Tibial nerve (tissue), 4 donors: ENCODE measurements around the gene TWNK. TPM values are rescaled to one million over a fixed set of nuclear protein-coding genes. Genes with fewer than 3 reads are reported as not detected.
A peak's percentile ranks its signal among the peaks of the same experiment; 100 is the strongest.

Source experiments
- DNase-seq, 2 donors: peaks; one replicate each; pipeline ENCODE4 v3.0.0-alpha.2; 2019; ENCODE audit warnings: low spot score in 2 of 2
- H3K27ac ChIP-seq, 4 donors: fragments of 200-600 bp; sonication (generic) in 3 of 4; one replicate each; pipeline ENCODE4 v1.5.1; 2017 to 2019; ENCODE audit warnings: mild to moderate bottlenecking in 1 of 4
- H3K27me3 ChIP-seq, 2 donors: fragments of 200-600 bp; sonication (generic) in 1 of 2; one replicate each; pipeline versions ENCODE4 v1.5.1 to v1.6.0; 2017 to 2019
- H3K36me3 ChIP-seq, 3 donors: fragments of 200-600 bp; sonication (generic); one replicate each; pipeline ENCODE4 v1.5.1; 2018 to 2019
- H3K4me1 ChIP-seq, 4 donors: fragments of 200-600 bp; sonication (generic) in 3 of 4; one replicate each; pipeline ENCODE4 v1.5.1; 2017 to 2019
- H3K4me3 ChIP-seq, 4 donors: fragments of 200-600 bp; sonication (generic) in 3 of 4; one replicate each; pipeline ENCODE4 v1.5.1; 2017 to 2019; ENCODE audit warnings: mild to moderate bottlenecking in 1 of 4, moderate library complexity in 1 of 4
- H3K9me3 ChIP-seq, 4 donors: fragments of 200-600 bp; sonication (generic) in 3 of 4; one replicate each; pipeline ENCODE4 v1.5.1; 2017 to 2019
- EP300 ChIP-seq, 2 donors: sonication (generic); formaldehyde crosslinking; IDR thresholded peaks; one replicate each; pipeline ENCODE4 v1.6.1; 2017; ENCODE audit warnings: antibody characterized with exemption in 2 of 2, mild to moderate bottlenecking in 1 of 2
- POLR2A ChIP-seq, 2 donors: fragments of 450-650 bp; IDR thresholded peaks; one replicate each; pipeline ENCODE4 v1.6.1; 2017; ENCODE audit warnings: antibody characterized with exemption in 2 of 2, mild to moderate bottlenecking in 2 of 2, moderate library complexity in 2 of 2
- WGBS, 2 donors: methylation state at CpG; one replicate each; pipeline ENCODE4 v1.1.5; 2018; 5-methylcytosine and 5-hydroxymethylcytosine counted together
- total RNA-seq, 4 donors: library from RNA; depleted of rRNA; stranded (reverse); fragments of >200 nt; gene quantifications; one replicate each; pipeline ENCODE4 v1.1.0, GENCODE V29; 2016
- TF ChIP-seq, protein P1 (sequence below), 5 experiments: fragments of 200-600 bp in 3 of 5; fragments of 450-650 bp in 2 of 5; sonication (generic) in 3 of 5; IDR thresholded peaks; one replicate each; pipeline ENCODE4 v1.5.1; 2016 to 2019; ENCODE audit warnings: antibody characterized with exemption in 5 of 5, mild to moderate bottlenecking in 3 of 5, moderate library complexity in 2 of 5

TWNK gene
- total RNA-seq, 4 donors from 2014 or later = 5.0 to 11.4 (median 6.6) TPM

GRCh38 chr10:101038484-101038883, 51.1 kb downstream of the TWNK start:
- H3K9me3 ChIP-seq = no peaks in the 10 kb centered on the region
- H3K4me3 ChIP-seq = no peak overlapping the region
- DNase-seq = no peak
- WGBS, 2 donors = 34 to 54% methylated on average over 5 of the region's 5 CpGs
- TF ChIP-seq POLR2A (IDR thresholded peaks at IDR 0.05) = no peak
- TF ChIP-seq, protein P1, sequence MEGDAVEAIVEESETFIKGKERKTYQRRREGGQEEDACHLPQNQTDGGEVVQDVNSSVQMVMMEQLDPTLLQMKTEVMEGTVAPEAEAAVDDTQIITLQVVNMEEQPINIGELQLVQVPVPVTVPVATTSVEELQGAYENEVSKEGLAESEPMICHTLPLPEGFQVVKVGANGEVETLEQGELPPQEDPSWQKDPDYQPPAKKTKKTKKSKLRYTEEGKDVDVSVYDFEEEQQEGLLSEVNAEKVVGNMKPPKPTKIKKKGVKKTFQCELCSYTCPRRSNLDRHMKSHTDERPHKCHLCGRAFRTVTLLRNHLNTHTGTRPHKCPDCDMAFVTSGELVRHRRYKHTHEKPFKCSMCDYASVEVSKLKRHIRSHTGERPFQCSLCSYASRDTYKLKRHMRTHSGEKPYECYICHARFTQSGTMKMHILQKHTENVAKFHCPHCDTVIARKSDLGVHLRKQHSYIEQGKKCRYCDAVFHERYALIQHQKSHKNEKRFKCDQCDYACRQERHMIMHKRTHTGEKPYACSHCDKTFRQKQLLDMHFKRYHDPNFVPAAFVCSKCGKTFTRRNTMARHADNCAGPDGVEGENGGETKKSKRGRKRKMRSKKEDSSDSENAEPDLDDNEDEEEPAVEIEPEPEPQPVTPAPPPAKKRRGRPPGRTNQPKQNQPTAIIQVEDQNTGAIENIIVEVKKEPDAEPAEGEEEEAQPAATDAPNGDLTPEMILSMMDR (IDR thresholded peaks at IDR 0.05) = no peak
- no peak for TF ChIP-seq EP300 (IDR thresholded peaks at IDR 0.05)
- peaks cover 3 to 63% (median 26%) of the 10 kb centered on the region in 3 donors for H3K36me3 ChIP-seq
- H3K27ac ChIP-seq = no peak overlapping the region
- H3K27me3 ChIP-seq = no peaks in the 10 kb centered on the region
- peaks cover 0 to 29% (median 19%) of the 10 kb centered on the region in 4 donors for H3K4me1 ChIP-seq

DNA sequence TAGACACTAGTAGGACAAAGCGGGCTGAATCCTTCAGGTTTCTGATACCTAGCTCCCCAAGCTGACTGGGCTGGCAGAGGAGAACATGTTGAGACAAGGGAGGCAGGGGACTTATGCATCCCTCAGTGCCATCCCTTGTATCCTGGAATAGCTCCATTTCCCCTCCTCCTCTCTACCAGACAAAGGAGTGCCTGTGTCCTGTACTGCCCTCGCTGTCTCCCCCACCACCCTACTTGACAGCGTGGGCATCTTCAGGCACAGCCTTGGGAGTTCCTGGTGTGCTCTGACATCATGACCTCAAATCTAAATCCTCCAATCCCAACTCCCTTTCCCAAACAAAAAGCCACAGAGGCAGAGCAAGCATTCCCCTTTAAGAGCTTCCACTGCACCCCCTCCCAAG, 52.7 kb downstream of the TWNK start:
- WGBS, 2 donors = 68 to 71% methylated on average over 3 of the region's 3 CpGs
- Histone ChIP-seq H3K4me1 (peaks cover 0 to 24% (median 18%) of the 10 kb centered on the region in 4 donors), H3K4me3 (no peak overlapping the region), H3K27me3 (no peaks in the 10 kb centered on the region), H3K36me3 (peaks cover 3 to 57% (median 21%) of the 10 kb centered on the region in 3 donors), H3K9me3 (no peaks in the 10 kb centered on the region), H3K27ac (no peak overlapping the region)
- TF ChIP-seq, protein P1 (IDR thresholded peaks at IDR 0.05) = no peak
- TF ChIP-seq EP300 (IDR thresholded peaks at IDR 0.05) = no peak
- no peak for DNase-seq

DNA sequence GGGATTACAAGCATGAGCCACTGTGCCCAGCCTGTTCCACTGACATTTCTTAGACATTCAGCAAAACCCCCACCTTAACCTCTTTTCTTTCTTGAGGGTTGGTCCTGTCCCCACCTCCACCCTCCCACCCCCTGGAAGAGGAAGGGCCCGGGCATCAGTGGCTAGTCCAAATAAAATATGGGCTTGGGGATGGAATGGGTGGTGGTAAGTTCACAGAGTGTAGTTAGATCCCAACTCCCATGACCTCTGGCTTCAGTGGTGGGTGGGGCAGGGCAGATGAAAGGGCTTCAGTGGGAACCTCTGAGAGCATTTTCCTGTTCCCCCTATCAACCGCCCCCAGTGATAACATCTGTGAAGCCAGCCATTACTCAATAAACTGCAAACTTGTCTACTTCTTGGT, 53.5 kb downstream of the TWNK start:
- DNase-seq = no peak
- Histone ChIP-seq H3K4me3 (no peak overlapping the region), H3K27ac (no peak overlapping the region), H3K4me1 (peaks cover 0 to 24% (median 18%) of the 10 kb centered on the region in 4 donors), H3K36me3 (peaks cover 3 to 49% (median 20%) of the 10 kb centered on the region in 3 donors), H3K9me3 (no peaks in the 10 kb centered on the region), H3K27me3 (no peaks in the 10 kb centered on the region)
- TF ChIP-seq EP300 (IDR thresholded peaks at IDR 0.05) (no peak), POLR2A (IDR thresholded peaks at IDR 0.05) (no peak)
- TF ChIP-seq, protein P1 (IDR thresholded peaks at IDR 0.05) = no peak
- WGBS, 2 donors = 28 to 31% methylated on average over 2 of the region's 2 CpGs

DNA sequence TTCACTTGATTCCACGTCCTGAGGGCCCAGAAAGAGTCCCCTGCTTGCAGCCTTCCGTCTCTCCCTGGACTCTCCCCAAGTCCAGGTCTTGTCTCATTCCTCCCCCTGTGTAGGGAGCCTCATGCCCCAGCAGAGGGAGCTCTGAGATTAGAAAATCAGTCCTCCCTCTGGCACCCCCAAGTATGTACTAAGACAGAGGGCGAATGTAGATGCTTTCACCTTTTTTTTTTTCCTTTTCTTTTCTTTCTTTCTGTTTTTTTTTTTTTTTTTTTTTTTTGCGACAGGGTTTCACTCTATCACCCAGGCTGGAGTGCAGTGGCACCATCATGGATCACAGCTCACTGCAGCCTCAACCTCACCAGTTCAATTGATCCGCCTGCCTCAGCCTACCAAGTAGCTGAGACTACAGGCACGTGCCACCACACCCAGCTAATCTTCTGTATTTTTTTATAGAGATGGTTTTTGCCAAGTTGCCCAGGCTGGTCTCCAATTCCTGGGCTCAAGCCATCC, 54.0 kb downstream of the TWNK start:
- Histone ChIP-seq H3K4me3 (no peak overlapping the region), H3K27me3 (no peaks in the 10 kb centered on the region), H3K36me3 (peaks cover 3 to 44% (median 15%) of the 10 kb centered on the region in 3 donors), H3K27ac (peak overlapping the region in 1 of 4 donors; percentile 90), H3K9me3 (no peaks in the 10 kb centered on the region), H3K4me1 (peaks cover 0 to 24% (median 18%) of the 10 kb centered on the region in 4 donors)
- peak; percentile 77 to 91 for DNase-seq
- TF ChIP-seq, protein P1 (IDR thresholded peaks at IDR 0.05) = peak; percentile 63 to 87 (median 85)
- TF ChIP-seq EP300 (IDR thresholded peaks at IDR 0.05) (peak in 1 of 2 donors; percentile 35), POLR2A (IDR thresholded peaks at IDR 0.05) (no peak)
- WGBS, 2 donors = 19 to 22% methylated on average over 6 of the region's 6 CpGs

GRCh38 chr10:101042118-101042517, 54.8 kb downstream of the TWNK start:
- Histone ChIP-seq H3K36me3 (peaks cover under 1 to 36% (median 7%) of the 10 kb centered on the region in 3 donors), H3K27ac (peak overlapping the region; percentile 72 to 90 (median 84)), H3K4me3 (peak overlapping the region; percentile 40 to 56 (median 43)), H3K27me3 (peaks cover 0 to 7% of the 10 kb centered on the region in 2 donors), H3K4me1 (peaks cover 0 to 24% (median 18%) of the 10 kb centered on the region in 4 donors), H3K9me3 (no peaks in the 10 kb centered on the region)
- WGBS, 2 donors = 56 to 59% methylated on average over 4 of the region's 4 CpGs
- DNase-seq = no peak
- no peak for TF ChIP-seq POLR2A (IDR thresholded peaks at IDR 0.05)
- TF ChIP-seq EP300 (IDR thresholded peaks at IDR 0.05) = no peak
- TF ChIP-seq, protein P1 (IDR thresholded peaks at IDR 0.05) = no peak
